Measurements from ENCODE around the gene DUSP7.

Gene DUSP7

DNA sequence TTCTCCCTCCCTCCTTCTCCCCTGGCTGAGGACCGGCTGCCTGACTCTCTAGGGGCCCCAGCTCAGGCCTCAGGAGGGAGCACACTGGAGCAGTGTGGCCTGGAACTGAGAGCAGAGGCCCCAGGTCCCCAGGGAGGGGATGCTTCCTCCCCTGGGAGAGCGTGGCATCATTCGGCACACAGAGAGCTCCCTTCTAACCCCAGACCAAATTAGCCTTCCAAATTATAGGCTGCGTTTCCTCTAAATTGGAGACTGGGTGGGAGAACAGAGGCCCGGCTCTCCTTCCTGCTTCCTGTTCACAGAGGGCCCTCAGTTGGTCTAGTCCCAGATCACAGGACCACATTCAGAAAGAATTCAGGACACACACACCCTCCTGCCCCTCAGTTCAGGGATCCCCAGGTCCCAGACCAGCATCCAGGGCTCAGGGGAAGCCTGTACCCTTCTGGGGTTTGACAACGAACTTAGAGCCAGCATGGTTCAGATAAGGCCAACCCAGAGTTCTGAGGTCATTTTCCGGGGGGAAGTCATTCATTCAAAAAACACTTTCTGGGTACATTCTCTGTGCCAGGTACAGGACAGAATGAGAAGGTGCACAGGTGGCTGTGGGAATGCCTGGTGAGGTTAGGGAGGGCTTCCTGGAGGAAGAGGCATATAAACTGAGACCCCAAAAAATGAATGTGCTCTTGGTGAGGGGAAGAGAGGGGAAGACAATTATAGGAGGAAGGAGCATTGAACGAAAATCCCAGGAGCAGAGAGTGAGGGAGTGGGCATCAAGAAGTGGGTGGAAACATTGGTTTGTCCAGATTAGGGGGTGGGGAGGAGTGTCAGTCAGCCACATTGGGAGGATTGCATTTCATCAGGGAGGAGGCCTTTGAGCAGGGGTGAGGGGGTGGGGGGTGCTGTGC lies 32.3 kb downstream of the DUSP7 start:
- no peak for DNase-seq

DNA sequence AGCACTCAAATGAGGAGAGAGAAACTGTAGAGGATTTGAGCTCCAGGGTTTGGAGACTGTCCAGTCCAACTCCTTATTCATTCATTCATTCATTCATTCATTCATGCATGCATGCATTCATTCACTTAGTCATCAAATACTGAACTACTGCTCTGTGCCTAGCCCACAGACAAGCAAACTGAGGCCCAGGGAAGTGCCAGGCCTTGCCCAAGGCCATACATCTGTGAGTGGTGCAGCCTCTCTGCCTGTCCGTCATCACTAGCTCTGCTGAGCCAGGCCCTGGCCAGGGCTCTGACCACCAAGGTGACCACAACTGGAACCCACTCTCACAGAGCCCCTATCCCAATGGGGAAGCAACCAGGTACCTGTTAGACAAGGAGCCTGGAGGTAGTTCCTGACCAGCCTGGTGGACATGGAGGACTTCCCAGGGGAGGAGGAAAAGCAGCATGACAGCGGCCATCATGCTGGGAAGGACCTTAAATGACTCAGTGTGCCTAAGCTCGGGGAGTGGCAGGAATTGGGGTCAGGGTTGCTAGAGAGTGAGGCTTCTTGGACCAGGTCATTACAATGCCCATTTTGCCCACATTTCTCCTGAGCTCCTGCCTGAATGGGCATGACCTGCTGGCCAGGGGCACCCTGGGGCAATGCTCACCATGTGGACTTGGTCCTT lies 33.1 kb downstream of the DUSP7 start:
- DNase-seq = no peak

DNA sequence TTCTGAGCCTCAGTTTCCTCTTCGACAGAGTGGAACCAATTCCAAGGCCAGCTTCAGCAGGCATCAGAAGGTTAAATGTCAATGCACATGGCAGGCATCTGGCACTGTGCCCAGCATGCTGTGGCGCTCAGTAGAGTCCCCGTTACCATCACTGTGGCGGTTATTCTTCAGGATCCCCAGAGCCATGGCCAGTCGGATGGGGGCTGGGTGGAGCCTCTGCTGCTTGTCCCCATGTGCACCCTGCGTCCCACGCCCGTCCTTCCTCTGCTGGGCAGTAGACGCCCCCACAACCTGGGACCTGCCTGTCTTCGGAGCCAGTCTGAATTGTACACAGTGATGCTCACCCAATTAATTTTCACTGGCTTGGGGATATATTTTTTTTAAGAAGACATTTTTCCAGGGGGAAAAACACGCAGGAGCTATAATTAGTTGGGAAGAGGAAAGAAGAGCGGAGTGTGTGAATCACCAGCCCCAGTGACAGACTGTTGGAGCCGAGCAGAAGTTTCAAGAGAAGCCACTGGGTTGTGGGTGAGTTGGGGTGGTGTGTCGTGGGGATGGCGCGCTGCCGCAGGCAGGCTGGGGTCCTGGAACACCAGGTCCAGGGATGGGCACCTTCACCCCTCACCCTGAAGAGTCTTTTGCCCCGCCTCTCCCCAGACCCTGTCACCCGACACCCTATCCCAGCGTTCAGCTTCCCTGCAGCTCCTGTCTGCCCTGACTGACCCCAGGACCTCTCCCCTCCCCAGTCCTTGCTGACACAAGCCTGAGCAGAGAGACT lies 33.9 kb downstream of the DUSP7 start:
- no peak for DNase-seq

DNA sequence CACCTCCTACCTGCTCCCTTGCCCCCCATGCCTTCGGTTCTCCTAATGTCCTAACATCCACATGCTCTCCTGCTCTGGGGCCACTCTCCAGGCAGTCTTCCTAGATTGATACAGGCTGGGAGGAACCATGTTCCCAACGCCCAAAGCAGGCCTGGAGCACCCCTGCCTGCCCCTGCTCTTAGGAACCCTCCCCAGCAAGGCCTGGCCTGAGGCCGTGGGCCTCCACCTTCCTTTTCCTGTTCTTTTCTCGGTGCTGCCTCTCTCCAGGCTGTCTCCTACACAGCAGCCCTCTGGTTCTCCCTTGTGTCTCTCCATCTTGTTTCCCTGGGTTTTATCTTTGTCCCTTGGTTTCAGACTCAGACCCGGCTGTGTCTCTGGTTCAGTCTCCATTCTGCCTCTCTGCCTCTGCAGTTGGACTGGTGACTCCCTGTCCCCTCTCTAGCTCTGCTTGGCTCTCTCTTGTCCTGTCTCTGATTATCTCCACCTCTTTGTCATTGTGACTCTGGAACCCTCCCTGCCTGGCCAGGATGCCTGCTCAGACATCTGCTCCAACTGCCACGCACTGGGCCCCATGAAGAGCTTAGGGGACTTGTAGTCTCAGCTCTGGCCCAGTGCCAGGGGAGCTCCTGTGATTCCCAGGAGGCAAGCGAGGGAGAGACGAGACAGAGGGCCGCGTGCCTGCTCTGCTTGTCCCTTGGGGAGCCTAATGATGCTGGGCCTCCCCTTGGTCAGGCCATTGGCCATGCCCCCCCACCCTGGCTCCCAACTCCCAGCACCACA lies 34.7 kb downstream of the DUSP7 start:
- DNase-seq = no peak

DNA sequence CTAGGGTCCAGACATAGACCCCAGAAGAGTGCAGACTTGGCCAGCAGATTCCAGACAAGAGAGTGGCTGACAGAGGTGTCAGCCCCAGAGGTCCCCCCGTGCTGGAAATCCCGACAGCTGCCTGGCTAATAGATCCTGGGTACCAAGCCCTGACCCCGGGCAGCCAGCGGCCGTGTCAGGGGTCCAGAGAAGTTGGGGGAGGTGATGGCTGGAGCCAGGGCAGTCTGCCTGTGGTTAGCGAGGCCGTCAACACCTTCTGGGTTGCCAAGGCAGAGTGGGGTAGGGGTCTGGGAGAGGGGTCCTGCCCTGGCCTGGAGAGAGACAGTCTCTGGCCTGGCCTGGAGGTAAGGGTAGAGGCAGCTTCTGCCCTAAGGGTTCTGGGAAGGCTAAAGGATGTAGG lies 35.6 kb downstream of the DUSP7 start:
- DNase-seq = no peak

DNA sequence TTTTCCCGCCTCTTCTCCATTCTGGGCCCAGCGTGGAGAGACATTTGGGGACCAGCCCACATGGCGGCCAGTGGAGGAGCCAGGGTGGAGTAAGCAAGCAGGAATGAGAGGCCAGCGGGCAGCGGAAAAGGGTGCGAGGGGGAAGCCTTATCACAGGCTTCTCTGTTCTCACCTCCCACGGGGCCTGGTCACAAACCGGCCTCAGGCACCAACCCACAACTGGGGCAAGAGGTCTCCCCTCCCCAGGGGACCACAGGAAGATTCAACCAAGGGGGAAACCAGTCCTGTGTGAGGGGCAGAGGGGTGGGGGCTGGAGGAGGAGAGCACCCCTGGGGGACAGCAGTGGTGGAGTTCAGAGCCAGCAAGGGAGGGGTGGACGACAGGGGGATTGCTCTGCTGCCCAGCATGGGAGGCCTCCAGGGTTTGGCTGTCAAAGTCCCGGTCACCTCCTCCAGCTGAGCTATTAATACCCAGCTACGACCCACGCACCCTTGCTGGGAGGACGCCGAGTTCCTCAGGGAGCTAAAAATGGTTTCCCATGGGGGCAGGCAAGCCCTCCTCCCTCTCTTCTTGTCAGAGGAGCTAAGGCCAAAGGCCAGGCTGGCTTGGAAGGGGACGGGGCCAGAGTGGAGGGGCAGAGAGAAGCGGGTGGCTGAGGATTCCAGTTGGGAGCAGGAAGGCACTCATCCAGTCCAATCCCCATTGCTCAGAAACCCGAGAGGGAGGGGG lies 36.9 kb downstream of the DUSP7 start:
- DNase-seq = no peak

DNA sequence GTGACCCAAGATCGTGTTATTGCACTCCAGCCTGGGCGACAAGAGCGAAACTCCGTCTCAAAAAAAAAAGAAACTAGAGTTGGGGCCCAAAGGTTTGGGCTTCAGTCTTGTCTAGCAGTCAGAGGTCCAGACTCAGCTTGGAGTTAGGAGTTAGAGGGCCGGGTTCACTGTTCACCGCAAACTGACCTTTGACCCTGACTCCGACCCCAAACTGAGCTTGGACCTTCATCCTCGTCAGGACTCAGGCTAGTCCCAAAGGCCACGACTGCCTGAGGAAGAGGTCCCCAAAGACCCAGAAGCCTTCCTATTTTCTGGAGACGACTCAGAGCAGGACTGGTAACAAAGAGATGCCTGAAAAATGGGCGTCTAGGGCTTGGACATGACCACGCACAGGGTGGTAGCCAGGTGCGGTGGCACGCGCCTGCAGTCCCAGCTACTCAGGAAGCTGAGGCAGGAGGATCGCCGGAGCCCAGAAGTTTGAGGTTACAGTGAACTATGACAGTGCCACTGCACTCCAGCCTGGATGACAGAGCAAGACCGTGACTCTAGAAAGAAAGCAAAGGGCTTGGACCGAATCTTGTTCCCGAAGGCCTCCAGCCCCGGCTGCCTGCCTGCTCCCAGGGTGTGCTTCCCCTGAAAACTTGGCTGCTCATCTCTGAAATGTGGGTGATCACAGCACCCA lies 37.9 kb downstream of the DUSP7 start:
- no peak for DNase-seq

DNA sequence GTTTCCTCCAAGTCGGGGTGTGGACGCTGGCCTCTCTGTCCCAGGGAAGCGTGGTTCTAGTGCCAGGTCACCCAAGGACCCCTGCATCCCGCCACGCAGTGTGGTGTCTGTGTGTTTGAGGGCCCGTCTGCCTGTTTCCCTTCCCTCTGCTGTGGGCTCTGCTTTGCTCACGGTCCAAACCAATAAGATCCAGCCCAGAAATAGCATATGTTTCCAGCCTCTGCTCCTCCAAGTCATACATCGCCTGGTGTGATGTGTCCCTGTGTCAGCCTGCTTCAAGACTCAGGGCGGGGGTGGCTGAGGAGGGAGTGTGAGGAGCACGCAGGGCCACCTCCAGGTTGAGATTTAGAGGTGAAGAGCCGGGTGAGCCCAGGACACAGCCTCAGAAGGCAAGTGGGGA lies 38.8 kb downstream of the DUSP7 start:
- DNase-seq = no peak

DNA sequence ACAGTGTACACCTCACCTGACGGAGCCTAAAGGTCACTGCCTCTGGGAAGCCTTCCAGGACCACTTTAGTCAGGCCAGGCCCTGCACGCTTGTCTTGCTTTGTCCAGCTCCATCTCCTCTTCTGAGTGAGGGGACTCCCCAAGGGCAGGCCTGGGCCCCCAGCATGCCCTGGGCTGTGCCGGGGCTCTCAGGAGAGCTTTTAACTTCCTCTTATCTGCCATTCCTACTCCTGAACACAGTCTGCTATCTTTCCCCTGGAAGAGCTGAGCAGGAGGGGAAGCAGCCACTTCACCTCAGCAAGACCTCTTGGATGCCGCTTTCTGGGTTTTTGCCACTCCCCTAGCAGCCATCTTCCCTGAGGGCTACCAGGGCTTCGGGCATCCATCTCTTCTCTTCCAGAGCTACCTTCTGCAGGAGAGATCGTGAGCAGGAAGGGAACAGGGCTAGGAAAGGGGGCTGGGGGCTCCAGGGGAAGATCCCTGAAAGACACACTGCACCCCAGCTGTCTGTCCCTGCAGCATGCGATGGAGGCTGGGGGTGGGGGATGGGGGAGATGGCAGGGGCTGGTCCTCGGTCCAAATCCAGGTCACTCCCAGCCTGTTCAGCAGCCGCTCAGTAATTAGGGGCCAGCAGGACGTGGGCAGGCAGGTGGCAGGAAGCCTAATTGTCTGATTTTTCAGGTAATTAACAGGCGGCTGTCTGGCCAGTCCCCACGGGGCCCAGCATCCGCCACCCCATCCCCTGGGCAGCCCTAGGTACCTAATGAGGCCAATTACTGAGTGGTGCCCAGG lies 40.7 kb downstream of the DUSP7 start:
- no peak for DNase-seq

DNA sequence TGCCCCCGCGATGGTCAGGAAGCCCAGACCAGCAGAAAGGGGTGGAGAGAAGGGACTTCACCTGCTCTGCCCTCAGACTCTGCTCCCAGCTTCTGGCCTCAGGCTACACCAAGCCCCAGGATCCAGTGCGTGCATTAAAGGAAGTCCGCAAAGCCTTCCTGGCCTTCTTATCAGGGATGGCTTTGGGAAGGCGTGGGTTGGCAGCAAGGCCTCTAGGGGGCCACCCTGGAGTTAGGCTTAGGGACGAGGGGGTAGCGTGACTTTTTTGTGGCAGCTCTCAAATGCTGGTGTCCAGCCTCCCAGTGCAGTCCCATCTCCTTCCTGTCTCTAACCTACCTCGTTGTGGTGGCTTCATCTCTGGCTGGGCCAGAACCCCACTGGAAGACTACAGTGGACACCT lies 41.8 kb downstream of the DUSP7 start:
- DNase-seq = no peak

DNA sequence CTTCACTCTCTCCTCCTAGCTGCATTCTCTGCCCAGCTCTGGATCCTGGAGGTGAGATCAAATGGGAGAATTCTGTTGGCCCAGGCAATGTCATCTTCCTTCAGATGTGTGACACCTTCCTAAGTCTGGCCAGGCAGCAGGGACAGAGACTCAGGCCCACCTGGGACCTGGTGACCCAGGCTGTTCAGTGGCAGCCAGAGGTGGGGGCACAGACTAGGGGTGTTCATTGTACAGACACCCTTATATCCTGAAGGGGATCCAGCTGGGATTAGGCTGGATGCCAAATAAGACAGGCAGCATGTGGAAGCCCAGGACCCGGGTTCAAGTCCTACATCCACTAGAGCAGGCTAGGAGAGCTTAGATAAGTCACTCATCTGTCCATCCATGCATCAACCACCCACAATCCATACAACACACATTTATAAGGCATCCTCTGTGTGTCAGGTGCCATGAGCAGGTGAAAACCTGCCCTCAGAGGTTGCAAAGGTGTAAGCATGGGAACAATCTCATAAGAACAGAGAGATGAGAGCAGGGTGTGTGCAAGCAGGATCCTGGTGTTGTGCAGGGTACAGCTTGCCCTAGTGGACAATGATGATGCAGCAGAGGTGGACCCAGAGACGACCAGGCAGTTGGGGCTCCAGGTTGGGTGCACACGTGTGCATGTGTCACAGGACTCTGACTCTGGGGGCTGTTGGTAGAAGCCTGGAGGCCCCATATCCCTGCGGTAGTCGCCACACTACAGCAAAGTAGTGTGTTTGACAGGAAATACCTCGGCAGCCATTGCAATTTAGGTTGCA lies 42.4 kb downstream of the DUSP7 start:
- no peak for DNase-seq

DNA sequence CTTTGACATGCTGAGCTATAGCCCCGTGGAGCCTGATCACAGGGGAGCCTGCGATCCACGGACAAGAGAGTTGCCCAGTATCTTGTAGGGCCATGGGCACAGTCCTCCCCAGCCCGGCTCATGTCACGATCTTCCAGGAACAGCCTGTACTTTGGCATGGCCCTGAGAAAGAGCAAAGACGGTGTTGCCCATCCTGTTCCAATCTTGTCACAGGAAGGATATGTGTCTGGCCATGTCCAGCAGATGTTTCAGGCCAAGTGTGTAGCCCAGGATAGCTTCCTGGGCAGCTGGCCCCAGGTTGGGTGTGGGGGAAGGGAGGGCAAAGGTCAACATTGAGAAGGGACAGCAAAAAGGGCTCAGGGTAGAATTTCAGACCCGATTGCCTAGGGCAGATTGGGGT lies 43.7 kb downstream of the DUSP7 start:
- DNase-seq = no peak

DNA sequence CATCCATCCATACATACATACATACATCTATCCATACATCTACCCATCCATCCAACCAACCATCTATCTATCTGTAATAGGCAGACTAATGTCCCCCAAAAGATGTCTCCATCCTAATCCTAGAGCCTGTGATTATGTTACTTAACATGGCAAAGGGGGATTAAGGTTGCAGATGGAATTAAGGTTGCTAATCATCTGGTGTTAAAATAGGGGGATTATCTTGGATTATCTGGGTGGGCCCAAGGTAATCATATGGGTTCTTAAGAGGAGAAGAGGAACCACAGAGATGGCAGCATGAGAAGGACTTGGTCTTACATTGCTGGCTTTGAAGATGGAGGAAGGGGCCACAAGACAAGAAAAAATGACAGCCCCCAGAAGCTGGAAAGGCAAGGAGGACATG lies 45.9 kb downstream of the DUSP7 start:
- no peak for DNase-seq

DNA sequence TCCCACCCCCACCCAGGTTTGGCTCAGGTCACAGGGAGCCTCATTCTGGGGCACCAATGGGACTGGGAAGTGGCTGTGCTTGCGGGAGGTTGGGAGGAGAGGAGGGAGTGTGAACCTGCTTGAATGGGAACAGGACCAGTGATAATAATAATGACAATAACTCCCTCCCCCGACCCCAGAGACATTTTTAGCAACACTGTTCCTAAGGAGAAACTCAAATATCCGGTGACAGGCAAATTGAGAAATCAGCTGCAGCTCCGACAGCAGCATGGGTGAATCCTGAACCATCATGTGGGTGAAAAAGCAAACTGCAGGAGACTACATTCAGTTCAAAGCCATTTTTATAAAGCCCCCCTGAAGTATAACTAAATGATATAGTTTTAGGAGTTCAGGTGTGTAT lies 49.1 kb downstream of the DUSP7 start:
- no peak for DNase-seq

DNA sequence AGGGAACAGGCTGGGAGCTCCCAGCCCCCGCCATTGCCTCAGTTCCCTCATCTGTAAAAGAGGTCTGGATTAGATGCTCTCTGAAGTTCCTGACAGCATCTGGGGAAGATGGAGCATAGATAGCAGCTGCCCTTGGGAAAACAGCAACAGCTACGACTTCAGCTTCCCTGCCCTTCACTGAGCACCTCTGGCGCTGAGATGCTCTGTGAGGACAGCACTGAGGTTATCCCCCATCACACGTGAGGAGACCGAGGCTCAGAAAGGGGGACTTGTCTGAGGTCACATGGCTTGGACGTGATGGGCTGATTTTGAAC lies 49.6 kb downstream of the DUSP7 start:
- DNase-seq = no peak

DNA sequence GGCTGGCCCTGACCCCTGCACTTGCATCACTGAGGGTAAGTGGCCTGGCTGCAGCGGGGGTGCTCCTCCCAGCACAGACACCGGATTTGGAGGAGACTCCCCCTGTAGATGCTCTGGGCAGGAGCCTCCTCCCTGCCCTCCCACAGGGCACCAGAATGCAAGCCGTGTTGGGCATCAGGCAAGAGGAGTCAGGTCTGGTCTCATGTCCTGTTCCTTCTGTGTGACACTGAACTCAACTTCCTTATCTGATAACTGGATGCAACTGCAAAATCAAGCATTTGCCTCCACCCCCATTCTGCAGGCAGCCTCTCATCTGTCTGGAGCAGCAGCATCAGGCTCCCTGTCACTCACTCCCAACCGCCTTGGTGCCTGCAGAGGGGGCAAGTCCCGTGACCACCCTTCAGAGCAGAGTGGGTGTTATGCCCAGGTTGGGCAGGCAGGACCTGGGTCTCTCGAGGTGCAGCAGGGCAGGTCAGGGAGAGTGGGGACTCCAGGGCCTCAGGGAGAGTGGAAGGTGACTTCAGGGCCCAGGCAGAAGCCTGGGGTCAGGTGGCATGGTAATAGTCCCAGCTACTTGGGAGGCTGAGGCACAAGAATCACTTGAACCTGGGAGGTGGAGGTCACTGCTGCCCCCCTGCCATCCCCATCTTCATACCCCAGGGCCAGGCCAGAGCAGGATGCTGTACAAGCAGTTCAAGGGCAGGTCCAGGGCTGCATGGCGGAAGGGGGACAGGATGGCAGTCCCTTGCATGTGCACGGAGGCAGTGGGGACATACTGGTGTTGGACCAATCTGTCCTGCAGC lies 50.2 kb downstream of the DUSP7 start:
- DNase-seq = no peak

DNA sequence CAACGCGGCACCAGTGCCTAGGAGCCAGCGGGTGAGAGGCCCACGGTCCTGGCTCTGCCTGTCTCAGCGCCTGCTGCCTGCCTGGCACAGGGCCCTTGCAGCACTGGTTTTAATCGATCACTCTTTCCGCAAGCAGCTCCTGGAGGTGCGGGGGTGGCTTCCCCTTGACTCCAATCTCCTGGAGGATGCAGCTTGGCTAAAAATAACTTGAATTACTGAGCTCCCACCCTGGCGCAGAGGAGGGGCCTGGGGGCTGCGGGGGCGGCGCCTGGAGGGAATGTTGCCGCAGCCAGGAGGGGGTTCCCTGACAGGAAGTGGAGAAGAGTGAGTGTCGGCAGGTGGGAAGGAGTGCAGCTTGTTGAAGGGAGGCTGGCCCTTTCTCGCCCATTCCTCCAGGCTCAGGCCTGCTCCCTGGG lies 50.8 kb downstream of the DUSP7 start:
- DNase-seq = no peak

DNA sequence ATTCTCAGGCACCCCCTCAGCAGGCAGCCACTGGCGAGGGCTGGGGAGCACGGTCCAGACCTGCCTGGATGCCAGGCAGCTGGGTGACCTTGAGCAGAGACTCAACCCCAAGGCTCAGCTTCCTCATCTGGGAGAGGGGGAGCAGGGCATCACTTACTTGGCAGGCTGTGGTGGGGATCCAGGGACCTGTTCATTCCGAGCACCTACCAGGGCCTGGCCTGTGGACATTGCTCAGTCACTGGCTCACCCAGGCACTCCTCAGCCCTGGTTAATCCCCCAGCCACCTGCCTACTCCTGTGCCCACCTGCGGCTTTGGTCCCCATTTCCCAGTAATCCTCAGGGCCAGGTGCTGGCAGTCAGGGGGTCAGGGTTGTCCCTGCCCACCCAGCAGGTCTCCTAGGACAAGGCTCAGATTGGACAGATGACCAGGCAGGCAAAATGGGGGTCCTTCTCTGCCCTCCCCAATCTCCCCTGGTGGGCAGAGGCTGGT lies 51.4 kb downstream of the DUSP7 start:
- DNase-seq = no peak
